ENCODE results near the gene TRIP12. TPM values are rescaled to one million over a fixed set of nuclear protein-coding genes. Genes with fewer than 3 reads are reported as not detected.

The TRIP12 gene
- total RNA-seq, 2 donors from 2014 or later, result 77.6 to 170 TPM

DNA sequence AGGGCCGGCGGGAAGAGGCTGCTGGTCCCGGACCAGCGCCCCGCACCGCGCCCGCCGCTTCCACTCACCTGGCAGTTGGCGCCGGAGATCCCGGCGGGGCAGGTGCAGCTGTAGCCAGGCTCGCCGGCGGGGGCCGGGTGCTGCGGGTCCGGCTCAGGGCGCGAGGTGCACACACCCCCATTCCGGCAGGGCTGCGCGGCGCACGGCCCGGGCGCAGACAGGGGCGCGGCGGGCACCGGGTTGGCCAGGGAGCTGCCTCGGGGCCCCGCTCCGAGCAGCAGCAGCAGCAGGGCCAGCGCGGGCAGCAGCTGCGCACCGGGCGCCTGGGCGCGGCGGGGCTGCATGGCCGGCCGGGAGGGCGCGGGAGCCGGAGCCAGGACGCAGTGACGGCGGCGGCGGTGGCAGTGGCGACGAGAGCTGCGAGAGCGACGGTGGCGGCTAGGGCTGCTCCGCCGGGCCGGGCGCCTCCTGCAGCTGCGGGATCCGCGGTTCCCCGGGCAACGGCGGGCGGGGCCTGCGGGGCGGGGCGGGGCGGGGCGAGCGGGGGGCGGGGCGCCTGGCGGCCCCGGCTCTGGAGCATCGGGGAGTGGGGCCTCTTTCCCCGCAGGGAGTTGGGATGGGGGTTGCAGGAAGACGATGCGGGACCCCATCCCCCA, 207.6 kb downstream of the TRIP12 start, which contains the start of gene DNER:
Gene DNER, minus strand, starts transcription at position 476 of the 656 bp plus-strand sequence. Its CDS starts 132 bp downstream, at position 344.
- Histone ChIP-seq H3K4me1 (peaks cover 18% of the 10 kb centered on the region), H3K36me3 (replicated peaks in 1 of 2; ENCODE audit: insufficient read depth in 1 of 2, low read depth in 2 of 2) (no peaks in the 10 kb centered on the region), H3K27me3 (peaks cover 0 to 17% of the 10 kb centered on the region in 2 donors), H3K27ac (no peak within 1 kb of the TSS), H3K9me3 (no peaks in the 10 kb centered on the region), H3K4me3 (no peak within 1 kb of the TSS)
- peak; percentile 83 for ATAC-seq
- WGBS, 2 donors, result 0 to 1% methylated on average over 2 to 62 of the region's 84 CpGs
- TF ChIP-seq, protein P1, sequence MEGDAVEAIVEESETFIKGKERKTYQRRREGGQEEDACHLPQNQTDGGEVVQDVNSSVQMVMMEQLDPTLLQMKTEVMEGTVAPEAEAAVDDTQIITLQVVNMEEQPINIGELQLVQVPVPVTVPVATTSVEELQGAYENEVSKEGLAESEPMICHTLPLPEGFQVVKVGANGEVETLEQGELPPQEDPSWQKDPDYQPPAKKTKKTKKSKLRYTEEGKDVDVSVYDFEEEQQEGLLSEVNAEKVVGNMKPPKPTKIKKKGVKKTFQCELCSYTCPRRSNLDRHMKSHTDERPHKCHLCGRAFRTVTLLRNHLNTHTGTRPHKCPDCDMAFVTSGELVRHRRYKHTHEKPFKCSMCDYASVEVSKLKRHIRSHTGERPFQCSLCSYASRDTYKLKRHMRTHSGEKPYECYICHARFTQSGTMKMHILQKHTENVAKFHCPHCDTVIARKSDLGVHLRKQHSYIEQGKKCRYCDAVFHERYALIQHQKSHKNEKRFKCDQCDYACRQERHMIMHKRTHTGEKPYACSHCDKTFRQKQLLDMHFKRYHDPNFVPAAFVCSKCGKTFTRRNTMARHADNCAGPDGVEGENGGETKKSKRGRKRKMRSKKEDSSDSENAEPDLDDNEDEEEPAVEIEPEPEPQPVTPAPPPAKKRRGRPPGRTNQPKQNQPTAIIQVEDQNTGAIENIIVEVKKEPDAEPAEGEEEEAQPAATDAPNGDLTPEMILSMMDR (IDR thresholded peaks at IDR 0.05), result no peak
- no peak for TF ChIP-seq POLR2A (IDR thresholded peaks at IDR 0.05)
- DNase-seq, result peak; percentile 29 to 66 (median 54)
- intact Hi-C loops (cut with DNase I), result no loop called here

Small RNA genes within 50 kb of the gene (small RNA-seq; reads per million reads assigned to genes)
- gene RNU6-613P, result not detected
- gene RNU6-964P, result not detected

Other genes with a start within 250 kb of the TRIP12 start
- 1 to 10 TPM in 1 of 2 donors, under 1 TPM in 1; 0.78 to 1.3 TPM for gene DNER, start 207.5 kb downstream of the TRIP12 start, total RNA-seq
- gene FBXO36, start 494 bp upstream of the TRIP12 start, total RNA-seq, result 1 to 10 TPM in 1 of 2 donors, under 1 TPM in 1; 0.52 to 2.0 TPM
- under 1 TPM; 0.78 to 0.99 TPM for gene SLC16A14, start 146.9 kb upstream of the TRIP12 start, total RNA-seq